HepG2 (cell line): ENCODE measurements around the gene RBCK1. TPM values are rescaled to one million over a fixed set of nuclear protein-coding genes. Genes with fewer than 3 reads are reported as not detected.

ENCODE experiments used
- ATAC-seq: fragments of 200-7000 bp; cut with Tn5 transposase; 3 replicates; pipeline ENCODE4 v1.9.1; 2020; ENCODE audit warnings: mild to moderate bottlenecking, moderate library complexity
- BruUV-seq: library from RNA; stranded (reverse); fragments of 400-500 nt; replicated peaks from 2 replicates; lab custom pipeline; 2021; lab: Mats Ljungman, UMichigan
- CTCF ChIA-PET: fragments of 300-600 bp; formaldehyde crosslinking; extraction: SDS; loops from one replicate; lab custom pipeline; 2021; ENCODE audit warnings: low total read pairs, inconsistent platforms, low intra/inter-chr PET ratio; lab: Yijun Ruan, JAX
- POLR2A ChIA-PET: fragments of 350-600 bp; sonication (Branson Sonifier 250); formaldehyde crosslinking; loops from one replicate; lab custom pipeline; 2020; ENCODE audit warnings: antibody characterized with exemption, inconsistent platforms; lab: Yijun Ruan, JAX
- DNase-seq: peaks from one replicate; pipeline ENCODE4 v3.0.0-alpha.2; 2015; ENCODE audit warnings: low spot score
- FAIRE-seq: peaks from 3 replicates; lab custom pipeline; 2011; peaks lifted over from hg19 to GRCh38; lab: Jason Lieb, UNC
- H2AFZ ChIP-seq: one replicate; pipeline ENCODE4 v1.6.1; 2011; ENCODE audit warnings: low read length, inconsistent platforms
- H3K27ac ChIP-seq: fragments of 300-600 bp; 3 replicates; pipeline ENCODE4 v1.8.0; 2011; ENCODE audit warnings: mixed run types, mild to moderate bottlenecking, mixed read lengths, low read length, inconsistent platforms; ENCODE audit not compliant: insufficient read depth; ENCODE audit errors: extremely low read length
- H3K27me3 ChIP-seq, 2 experiments: fragments of 200-600 bp in 1 of 2; 2 replicates in 1 of 2; 3 replicates in 1 of 2; pipeline versions ENCODE4 v1.6.0 to v1.8.0; 2011; ENCODE audit warnings: low read length in 2 of 2, mild to moderate bottlenecking in 2 of 2, moderate library complexity in 2 of 2, inconsistent platforms in 1 of 2; ENCODE audit not compliant: insufficient read depth in 2 of 2, control insufficient read depth in 1 of 2
- H3K36me3 ChIP-seq, 2 experiments: fragments of 200-600 bp in 1 of 2; replicated peaks in 1 of 2; 2 replicates in 1 of 2; 3 replicates in 1 of 2; pipeline versions ENCODE4 v1.5.1 to v1.8.0; 2011; ENCODE audit warnings: low read length in 2 of 2, inconsistent platforms in 1 of 2; ENCODE audit not compliant: insufficient read depth in 2 of 2, control insufficient read depth in 1 of 2
- H3K4me1 ChIP-seq: 2 replicates; pipeline ENCODE4 v1.5.1; 2012; ENCODE audit warnings: low read length, inconsistent platforms; ENCODE audit not compliant: insufficient read depth
- H3K4me2 ChIP-seq: 2 replicates; pipeline ENCODE4 v1.6.0; 2011; ENCODE audit warnings: low read depth, low read length, inconsistent platforms
- H3K4me3 ChIP-seq, 3 experiments: fragments of 200-600 bp in 1 of 3; sonication (generic), shearing (Covaris generic) in 1 of 3; replicated peaks in 1 of 3; 2 replicates each; pipeline ENCODE4 v1.5.1; 2011 to 2016; ENCODE audit warnings: low read length in 3 of 3, inconsistent platforms in 2 of 3, low read depth in 2 of 3, mild to moderate bottlenecking in 2 of 3, control low read depth in 1 of 3, mixed read lengths in 1 of 3; ENCODE audit not compliant: insufficient read depth in 1 of 3
- H3K79me2 ChIP-seq: one replicate; pipeline ENCODE4 v1.6.1; 2011; ENCODE audit warnings: low read length, inconsistent platforms; ENCODE audit not compliant: insufficient read depth
- H3K9ac ChIP-seq: 2 replicates; pipeline ENCODE4 v1.6.0; 2011; ENCODE audit warnings: mild to moderate bottlenecking, low read depth, low read length, inconsistent platforms; ENCODE audit not compliant: insufficient read depth
- H3K9me3 ChIP-seq: 2 replicates; pipeline ENCODE4 v1.5.1; 2012; ENCODE audit warnings: mild to moderate bottlenecking, low read length
- H4K20me1 ChIP-seq: 2 replicates; pipeline ENCODE4 v1.6.0; 2011; ENCODE audit warnings: inconsistent platforms, mild to moderate bottlenecking, low read length, moderate library complexity; ENCODE audit not compliant: insufficient read depth
- ATAD3A ChIP-seq: sonication (generic); formaldehyde crosslinking; IDR thresholded peaks from 2 replicates; pipeline ENCODE4 v1.4.0; 2020; ENCODE audit warnings: missing genetic modification reagents
- ETV6 ChIP-seq: sonication (generic); formaldehyde crosslinking; conservative IDR thresholded peaks from 2 replicates; pipeline ENCODE4 v1.4.0; 2020; ENCODE audit warnings: missing genetic modification reagents
- FOSL2 ChIP-seq: sonication (generic); formaldehyde crosslinking; IDR thresholded peaks from 2 replicates; pipeline ENCODE4 v1.4.0; 2020; ENCODE audit warnings: missing genetic modification reagents
- MZF1 ChIP-seq: sonication (generic); formaldehyde crosslinking; IDR thresholded peaks from 2 replicates; pipeline ENCODE4 v1.8.1; 2023; ENCODE audit warnings: mild to moderate bottlenecking, missing genetic modification reagents, borderline replicate concordance
- NFYC ChIP-seq: IDR thresholded peaks from 2 replicates; pipeline ENCODE4 v1.6.1; 2016; ENCODE audit warnings: missing genetic modification reagents, missing compliant biosample characterization
- PAF1 ChIP-seq: IDR thresholded peaks from 2 replicates; pipeline ENCODE4 v1.6.1; 2016; ENCODE audit warnings: missing genetic modification reagents, missing compliant biosample characterization
- POLR2AphosphoS5 ChIP-seq: IDR thresholded peaks from 2 replicates; pipeline ENCODE4 v1.6.1; 2012; ENCODE audit warnings: low read depth, low read length
- ZHX1 ChIP-seq: sonication (generic); formaldehyde crosslinking; IDR thresholded peaks from 2 replicates; pipeline ENCODE4 v1.8.1; 2022; ENCODE audit warnings: low read depth, mild to moderate bottlenecking, missing genetic modification reagents
- ZNF260 ChIP-seq: sonication (generic); formaldehyde crosslinking; IDR thresholded peaks from 2 replicates; pipeline ENCODE4 v1.4.0; 2020; ENCODE audit warnings: missing genetic modification reagents, low read depth, mild to moderate bottlenecking, borderline replicate concordance
- ZNF34 ChIP-seq: sonication (generic); formaldehyde crosslinking; IDR thresholded peaks from 2 replicates; pipeline ENCODE4 v1.4.0; 2020; ENCODE audit warnings: mild to moderate bottlenecking, missing genetic modification reagents, borderline replicate concordance
- ZNF556 ChIP-seq: sonication (generic); formaldehyde crosslinking; IDR thresholded peaks from 2 replicates; pipeline ENCODE4 v1.4.0; 2020; ENCODE audit warnings: mild to moderate bottlenecking, missing genetic modification reagents, borderline replicate concordance
- ZNF672 ChIP-seq: sonication (generic); formaldehyde crosslinking; IDR thresholded peaks from 2 replicates; pipeline ENCODE4 v1.8.1; 2022; ENCODE audit warnings: missing genetic modification reagents
- ZNF687 ChIP-seq: sonication (generic); formaldehyde crosslinking; IDR thresholded peaks from 2 replicates; pipeline ENCODE4 v1.5.1; 2020; ENCODE audit warnings: mild to moderate bottlenecking, missing genetic modification reagents, moderate library complexity
- ZNF737 ChIP-seq: sonication (generic); formaldehyde crosslinking; IDR thresholded peaks from 2 replicates; pipeline ENCODE4 v1.5.0; 2020; ENCODE audit warnings: missing genetic modification reagents, mild to moderate bottlenecking, borderline replicate concordance
- ZNF749 ChIP-seq: sonication (generic); formaldehyde crosslinking; IDR thresholded peaks from 2 replicates; pipeline ENCODE4 v1.8.0; 2022; ENCODE audit warnings: mild to moderate bottlenecking, missing genetic modification reagents, moderate library complexity, borderline replicate concordance
- ZNF83 ChIP-seq: sonication (generic); formaldehyde crosslinking; IDR thresholded peaks from 2 replicates; pipeline ENCODE4 v1.4.0; 2020; ENCODE audit warnings: missing genetic modification reagents, mild to moderate bottlenecking, borderline replicate concordance
- WGBS: methylation state at CpG from one replicate; pipeline ENCODE4 v1.1.6; 2017; ENCODE audit warnings: low lambda C conversion rate; 5-methylcytosine and 5-hydroxymethylcytosine counted together
- in situ Hi-C: cut with HindIII; loops from 2 replicates; pipeline ENCODE4 v1.10.0; 2017; ENCODE audit warnings: low pct_unique_long_range_greater_than_20kb; ENCODE audit not compliant: extremely low pct_ligation_motif_present
- intact Hi-C: fragments of 100-400 bp; cut with micrococcal nuclease; formaldehyde crosslinking; loops from one replicate; pipeline ENCODE4 v1.10.0; 2022; ENCODE audit not compliant: unreplicated experiment
- polyA plus RNA-seq, 8 experiments: library from polyadenylated mRNA; depleted of rRNA in 3 of 8; stranded (reverse) in 7 of 8; unstranded in 1 of 8; fragments of >200 nt; fragmentation: Illumina TruSeq in 4 of 8; extraction: Trizol in 4 of 8; gene quantifications; 2 replicates each; pipeline versions ENCODE4 v1.2.1 to v1.2.3, GENCODE V29; 2011 to 2016; ENCODE audit warnings: low read depth in 4 of 8, missing spikeins in 1 of 8, mixed read lengths in 1 of 8; ENCODE audit not compliant: insufficient read depth in 1 of 8
- total RNA-seq, 5 experiments: library from RNA; depleted of rRNA; stranded (reverse); fragments of >200 nt; fragmentation: Illumina TruSeq; extraction: Trizol; gene quantifications; 2 replicates each; pipeline ENCODE4 v1.2.3, GENCODE V29; 2016; ENCODE audit warnings: low read depth in 1 of 5

The RBCK1 gene
- total and polyA plus RNA-seq, 2 of the 13 experiments (the other 11 are each of a cell fraction or from before 2014, with no cell fraction given): 149 to 215 TPM

- 52% methylated on average over 8 of the region's 8 CpGs for WGBS
- Histone ChIP-seq H3K27me3 (no peaks in the 10 kb centered on the region; a peak in 1 of 5 replicates), H2AFZ (no peak overlapping the region), H4K20me1 (peaks cover 26% of the 10 kb centered on the region), H3K9ac (peak overlapping the region; percentile 67), H3K4me2 (peak overlapping the region; percentile 93), H3K4me3 (peak overlapping the region; percentile 93 to 98 (median 97)), H3K9me3 (no peaks in the 10 kb centered on the region), H3K36me3 (peaks cover 7 to 48% of the 10 kb centered on the region in 2 experiments), H3K27ac (peak overlapping the region; percentile 45), H3K4me1 (peaks cover 73% of the 10 kb centered on the region), H3K79me2 (peaks cover 66% of the 10 kb centered on the region)
- intact Hi-C loops (loop anchor here (1.0 to 2.0 kb wide), 2 partner anchors 24 to 49 kb away; no protein-coding TSS in a partner anchor), in situ Hi-C loops (no loop called here)
- no peak for DNase-seq
- BruUV-seq: TSS peak; percentile 45
- peak; percentile 42 for ATAC-seq
- CTCF ChIA-PET: interaction anchor here (0.7 kb wide), 1 partner anchor 49 kb away, joined by 3 read pairs; no protein-coding TSS in a partner anchor
- POLR2A ChIA-PET: interaction anchor here (0.6 to 29.0 kb wide), 10 partner anchors 15 to 95 kb away, joined by 3 to 1587 read pairs (median 4); partner anchors contain the start of genes NRSN2 and RBCK1
- FAIRE-seq: no peak
- TF ChIP-seq ZNF34: no peak
- no peak for TF ChIP-seq ZNF260
- no peak for TF ChIP-seq ETV6 (CRISPR knock-in tag)
- 0 out of 2 replicates have a peak, but pooled peaks have one; percentile 50 for TF ChIP-seq ZNF737 (CRISPR knock-in tag)
- peak; percentile 34; the same call in 1 of the 2 replicates for TF ChIP-seq ATAD3A (CRISPR knock-in tag)
- peak; percentile 69; the same call in 1 of the 2 replicates for TF ChIP-seq ZNF672 (CRISPR knock-in tag)
- TF ChIP-seq ZNF556 (CRISPR knock-in tag): no peak
- TF ChIP-seq FOSL2 (CRISPR knock-in tag): peak; percentile 38; the same call in 1 of the 2 replicates
- TF ChIP-seq ZHX1 (CRISPR knock-in tag): peak; percentile 68; the same call in 1 of the 2 replicates
- TF ChIP-seq ZNF749 (CRISPR knock-in tag): 0 out of 2 replicates have a peak, but pooled peaks have one; percentile 14
- peak; percentile 23 for TF ChIP-seq POLR2AphosphoS5
- peak; percentile 83 for TF ChIP-seq ZNF687 (CRISPR knock-in tag)
- peak; percentile 72; the same call in 1 of the 2 replicates for TF ChIP-seq MZF1 (CRISPR knock-in tag)
- peak; percentile 4; the same call in 1 of the 2 replicates for TF ChIP-seq NFYC
- TF ChIP-seq PAF1 (CRISPR knock-in tag): peak; percentile 87
- no peak for TF ChIP-seq ZNF83
Observed at GRCh38 chr20:382291-383115, 25.6 kb upstream of the RBCK1 start.
